HFFc6 (cell line): Measurements from ENCODE around the gene CDCA3. TPM values are rescaled to one million over a fixed set of nuclear protein-coding genes. Genes with fewer than 3 reads are reported as not detected.

Experiments used
- DNase-seq: peaks from one replicate; pipeline ENCODE4 v3.0.0-alpha.2; 2018
- H3K27ac Mint-ChIP-seq: 2 replicates; pipeline ENCODE4 v1.8.0; 2020; ENCODE audit warnings: mild to moderate bottlenecking, mixed read lengths
- H3K27me3 Mint-ChIP-seq: 2 replicates; pipeline ENCODE4 v1.8.0; 2021; ENCODE audit warnings: mild to moderate bottlenecking, moderate library complexity, mixed read lengths; ENCODE audit not compliant: insufficient read depth
- H3K36me3 Mint-ChIP-seq: 2 replicates; pipeline ENCODE4 v1.8.0; 2021; ENCODE audit warnings: low read depth, mixed read lengths
- H3K4me1 Mint-ChIP-seq: 2 replicates; pipeline ENCODE4 v1.8.0; 2020; ENCODE audit warnings: low read depth, mixed read lengths
- H3K4me3 Mint-ChIP-seq: 2 replicates; pipeline ENCODE4 v1.8.0; 2020; ENCODE audit warnings: mild to moderate bottlenecking, moderate library complexity, mixed read lengths
- H3K9me3 Mint-ChIP-seq: 2 replicates; pipeline ENCODE4 v1.8.0; 2020; ENCODE audit warnings: mild to moderate bottlenecking, mixed read lengths
- CTCF ChIP-seq: fragments of 200-600 bp; sonication (generic); IDR thresholded peaks from 2 replicates; pipeline ENCODE4 v1.5.0; 2021; ENCODE audit warnings: antibody characterized with exemption, mild to moderate bottlenecking
- total RNA-seq, 6 experiments: library from RNA; stranded (reverse); fragmentation: NEBNext Ultra II Directional; extraction: Animal tissue kit (Norgen Biotek cat#: 25700); gene quantifications; 2 replicates in 1 of 6; 3 replicates in 5 of 6; pipeline ENCODE4 v1.2.3, GENCODE V29; 2021

The CDCA3 gene
- total RNA-seq, 6 experiments from 2014 or later, result 24.0 to 62.5 (median 56.3) TPM

GRCh38 chr12:6807170-6807569 lies 43.9 kb downstream of the CDCA3 start:
- Mint-ChIP-seq H3K9me3 (peaks cover 5% of the 10 kb centered on the region), H3K4me1 (peaks cover 6% of the 10 kb centered on the region; the same call in 1 of the 2 replicates), H3K4me3 (no peak overlapping the region), H3K27ac (no peak overlapping the region), H3K27me3 (peaks cover 4% of the 10 kb centered on the region), H3K36me3 (0 out of 2 replicates have a peak, but pooled peaks cover 4% of the 10 kb centered on the region)
- TF ChIP-seq CTCF, result no peak
- DNase-seq, result no peak

DNA sequence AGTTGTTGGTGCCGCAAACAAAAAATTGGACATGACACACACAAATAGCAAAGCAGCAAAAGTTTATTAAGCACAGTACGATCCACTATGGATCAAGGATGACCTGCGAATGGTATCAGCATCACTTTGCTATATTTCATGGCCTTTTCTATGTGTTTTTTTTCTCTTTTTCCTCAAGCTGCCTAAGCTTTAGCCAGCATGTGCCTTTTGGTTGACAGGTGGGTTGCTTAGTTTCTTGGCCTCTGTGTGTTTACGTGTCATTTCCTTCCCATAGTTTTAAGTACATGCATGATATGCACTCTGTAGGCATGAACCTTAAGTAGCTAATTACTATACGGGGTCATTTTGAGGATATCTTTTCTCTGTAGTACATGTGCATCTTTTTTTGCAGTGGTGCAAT lies 51.9 kb downstream of the CDCA3 start:
- TF ChIP-seq CTCF, result no peak
- peaks cover 37% of the 10 kb centered on the region for H3K27me3 Mint-ChIP-seq

More for the DNA sequence above, 51.9 kb downstream of the CDCA3 start:
- Mint-ChIP-seq H3K4me1 (no peaks in the 10 kb centered on the region), H3K36me3 (0 out of 2 replicates have a peak, but pooled peaks cover 3% of the 10 kb centered on the region), H3K4me3 (no peak overlapping the region), H3K27ac (no peak overlapping the region), H3K9me3 (peaks cover 2% of the 10 kb centered on the region)
- no peak for DNase-seq

Other genes starting within 250 kb of the CDCA3 start
- 100 to 1,000 TPM; 167 to 193 (median 183) TPM for gene CHD4, start 243.9 kb downstream of the CDCA3 start, total RNA-seq
- not detected for gene LPAR5, start 215.3 kb downstream of the CDCA3 start, total RNA-seq
- not detected for gene ACRBP, start 203.9 kb downstream of the CDCA3 start, total RNA-seq
- gene ING4, start 188.2 kb downstream of the CDCA3 start, total RNA-seq, result 10 to 100 TPM; 19.7 to 26.8 (median 21.7) TPM
- 10 to 100 TPM; 32.8 to 43.9 (median 41.1) TPM for gene ZNF384, start 161.9 kb downstream of the CDCA3 start, total RNA-seq
- gene PIANP, start 150.5 kb downstream of the CDCA3 start, total RNA-seq, result 1 to 10 TPM; 2.6 to 4.6 (median 3.8) TPM
- gene COPS7A, start 127.2 kb downstream of the CDCA3 start, total RNA-seq, result 100 to 1,000 TPM; 103 to 122 (median 108) TPM
- gene MLF2, start 98.1 kb downstream of the CDCA3 start, total RNA-seq, result 100 to 1,000 TPM; 273 to 329 (median 298) TPM
- 100 to 1,000 TPM; 423 to 607 (median 561) TPM for gene PTMS, start 84.9 kb downstream of the CDCA3 start, total RNA-seq
- gene LAG3, start 78.8 kb downstream of the CDCA3 start, total RNA-seq, result under 1 TPM; 0.15 to 0.64 (median 0.50) TPM
- gene CD4, start 61.8 kb downstream of the CDCA3 start, total RNA-seq, result under 1 TPM in 3 of 6 experiments, not detected in 3; 0.11 to 0.25 (median 0.11) TPM
- 1 to 10 TPM in 5 of 6 experiments, under 1 TPM in 1; 0.78 to 3.1 (median 2.6) TPM for gene GPR162, start 29.5 kb downstream of the CDCA3 start, total RNA-seq
- 100 to 1,000 TPM in 4 of 6 experiments, 10 to 100 TPM in 2; 94.0 to 109 (median 103) TPM for gene P3H3, start 22.9 kb downstream of the CDCA3 start, total RNA-seq
- gene GNB3, start 10.4 kb downstream of the CDCA3 start, total RNA-seq, result 1 to 10 TPM; 4.3 to 7.2 (median 6.3) TPM
- 100 to 1,000 TPM; 149 to 211 (median 182) TPM for gene USP5, start 864 bp upstream of the CDCA3 start, total RNA-seq
- 100 to 1,000 TPM; 853 to 931 (median 870) TPM for gene TPI1, start 16.2 kb upstream of the CDCA3 start, total RNA-seq
- 10 to 100 TPM; 12.1 to 13.9 (median 13.0) TPM for gene SPSB2, start 22.0 kb upstream of the CDCA3 start, total RNA-seq
- 1 to 10 TPM; 5.5 to 7.9 (median 6.6) TPM for gene LRRC23, start 53.5 kb upstream of the CDCA3 start, total RNA-seq
- gene ENO2, start 63.3 kb upstream of the CDCA3 start, total RNA-seq, result 10 to 100 TPM; 18.9 to 26.9 (median 24.7) TPM
- 100 to 1,000 TPM in 4 of 6 experiments, 10 to 100 TPM in 2; 96.8 to 120 (median 107) TPM for gene ATN1, start 76.7 kb upstream of the CDCA3 start, total RNA-seq
- gene RNU7-1, start 92.5 kb upstream of the CDCA3 start, total RNA-seq, result not detected
- 100 to 1,000 TPM; 115 to 131 (median 123) TPM for gene C12orf57, start 92.7 kb upstream of the CDCA3 start, total RNA-seq
- not detected for gene PTPN6, start 100.1 kb upstream of the CDCA3 start, total RNA-seq
- gene PHB2, start 119.4 kb upstream of the CDCA3 start, total RNA-seq, result 100 to 1,000 TPM; 160 to 198 (median 182) TPM
- gene EMG1, start 119.6 kb upstream of the CDCA3 start, total RNA-seq, result 10 to 100 TPM; 64.9 to 83.7 (median 75.6) TPM
- 10 to 100 TPM; 17.4 to 28.4 (median 21.6) TPM for gene LPCAT3, start 167.2 kb upstream of the CDCA3 start, total RNA-seq
- gene C1S, start 209.4 kb upstream of the CDCA3 start, total RNA-seq, result 10 to 100 TPM; 21.9 to 30.8 (median 30.2) TPM
- 10 to 100 TPM in 5 of 6 experiments, 1 to 10 TPM in 1; 9.3 to 43.4 (median 36.0) TPM for gene C1R, start 241.2 kb upstream of the CDCA3 start, total RNA-seq